K562 (cell line): Measurements from ENCODE around the gene PRDM15. TPM values are rescaled to one million over a fixed set of nuclear protein-coding genes. Genes with fewer than 3 reads are reported as not detected.
A peak's percentile ranks its signal among the peaks of the same experiment; 100 is the strongest.

Experiments used
- ARID2 ChIP-seq: fragments of 450-650 bp; IDR thresholded peaks from 2 replicates; pipeline ENCODE4 v1.6.1; 2017; ENCODE audit warnings: antibody characterized with exemption, mild to moderate bottlenecking
- CC2D1A ChIP-seq: fragments of 450-650 bp; IDR thresholded peaks from 2 replicates; pipeline ENCODE4 v1.6.1; 2017; ENCODE audit warnings: mild to moderate bottlenecking
- SMC3 ChIP-seq: conservative IDR thresholded peaks from 2 replicates; pipeline ENCODE4 v1.6.1; 2011; ENCODE audit warnings: low read depth, low read length, improper control_type of control experiment; ENCODE audit not compliant: insufficient read depth
- TRIM24 ChIP-seq, 2 experiments: fragments of 450-650 bp; IDR thresholded peaks; 2 replicates each; pipeline ENCODE4 v1.6.1; 2016
- polyA plus RNA-seq, 8 experiments: library from polyadenylated mRNA; depleted of rRNA in 4 of 8; stranded (reverse) in 5 of 8; unstranded in 3 of 8; fragments of >200 nt; fragmentation: Nextera tagmentation in 2 of 8; fragmentation: Illumina TruSeq in 1 of 8; extraction: Ambion mirVana in 2 of 8; extraction: Trizol in 1 of 8; gene quantifications; 2 replicates each; pipeline versions ENCODE4 v1.2.1 to v1.2.3, GENCODE V29; 2011 to 2014; ENCODE audit warnings: inconsistent platforms in 1 of 8, missing spikeins in 1 of 8
- total RNA-seq, 7 experiments: library from RNA; depleted of rRNA in 6 of 7; stranded (reverse); fragments of >200 nt in 6 of 7; fragmentation: Illumina TruSeq in 2 of 7; extraction: Trizol in 2 of 7; gene quantifications; 2 replicates each; pipeline versions ENCODE4 v1.2.1 to v1.2.3, GENCODE V29; 2011 to 2021; ENCODE audit warnings: low replicate concordance in 1 of 7
- TF ChIP-seq, protein P1 (sequence below), 2 experiments: fragments of 450-650 bp; formaldehyde crosslinking in 1 of 2; IDR thresholded peaks; 2 replicates each; pipeline versions ENCODE4 v1.4.0 to v1.6.1; 2014 to 2020; ENCODE audit warnings: mild to moderate bottlenecking in 2 of 2, borderline replicate concordance in 1 of 2, low read depth in 1 of 2
- TF ChIP-seq, protein P2 (sequence below): IDR thresholded peaks from 2 replicates; pipeline ENCODE4 v1.6.1; 2011; ENCODE audit warnings: borderline replicate concordance, low read depth, mild to moderate bottlenecking, moderate library complexity, low read length; ENCODE audit not compliant: insufficient read depth, poor library complexity, severe bottlenecking
- TF ChIP-seq, protein P3 (sequence below): fragments of 250-450 bp; sonication (Bioruptor Pico); IDR thresholded peaks from 2 replicates; pipeline ENCODE4 v1.5.0; 2021

Gene PRDM15
- total and polyA plus RNA-seq, 9 of the 15 experiments (the other 6 are each of a cell fraction or from before 2014, with no cell fraction given): 0.93 to 9.2 (median 6.2) TPM

DNA sequence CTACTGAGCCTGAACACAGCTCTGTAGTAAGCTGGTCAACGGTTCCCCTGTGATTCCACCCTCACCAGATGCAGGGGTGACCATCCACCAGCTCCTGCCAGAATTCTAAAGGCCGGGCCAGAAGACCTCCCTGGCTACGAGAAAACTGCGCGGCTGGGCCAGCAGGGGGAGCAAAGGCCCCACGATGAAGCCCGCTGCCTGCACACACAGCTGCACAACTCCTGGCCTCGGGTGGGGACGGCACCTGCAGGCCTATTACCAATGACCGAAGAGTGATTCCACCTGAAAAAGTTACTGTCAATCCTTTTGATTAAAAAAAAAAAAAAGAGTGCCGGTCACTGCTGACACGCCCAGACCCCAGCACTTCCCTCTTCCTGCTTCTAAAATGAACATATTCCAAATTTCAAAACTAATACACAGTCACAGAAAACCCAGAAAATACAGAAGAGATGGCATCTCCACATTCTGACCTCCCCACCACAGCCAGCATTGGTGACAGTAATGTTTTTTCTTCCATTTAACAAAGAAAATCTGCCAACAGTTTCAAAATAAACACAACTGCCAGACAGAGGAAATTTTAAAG, 62.5 kb downstream of the PRDM15 start (continued):
- TF ChIP-seq, protein P1, sequence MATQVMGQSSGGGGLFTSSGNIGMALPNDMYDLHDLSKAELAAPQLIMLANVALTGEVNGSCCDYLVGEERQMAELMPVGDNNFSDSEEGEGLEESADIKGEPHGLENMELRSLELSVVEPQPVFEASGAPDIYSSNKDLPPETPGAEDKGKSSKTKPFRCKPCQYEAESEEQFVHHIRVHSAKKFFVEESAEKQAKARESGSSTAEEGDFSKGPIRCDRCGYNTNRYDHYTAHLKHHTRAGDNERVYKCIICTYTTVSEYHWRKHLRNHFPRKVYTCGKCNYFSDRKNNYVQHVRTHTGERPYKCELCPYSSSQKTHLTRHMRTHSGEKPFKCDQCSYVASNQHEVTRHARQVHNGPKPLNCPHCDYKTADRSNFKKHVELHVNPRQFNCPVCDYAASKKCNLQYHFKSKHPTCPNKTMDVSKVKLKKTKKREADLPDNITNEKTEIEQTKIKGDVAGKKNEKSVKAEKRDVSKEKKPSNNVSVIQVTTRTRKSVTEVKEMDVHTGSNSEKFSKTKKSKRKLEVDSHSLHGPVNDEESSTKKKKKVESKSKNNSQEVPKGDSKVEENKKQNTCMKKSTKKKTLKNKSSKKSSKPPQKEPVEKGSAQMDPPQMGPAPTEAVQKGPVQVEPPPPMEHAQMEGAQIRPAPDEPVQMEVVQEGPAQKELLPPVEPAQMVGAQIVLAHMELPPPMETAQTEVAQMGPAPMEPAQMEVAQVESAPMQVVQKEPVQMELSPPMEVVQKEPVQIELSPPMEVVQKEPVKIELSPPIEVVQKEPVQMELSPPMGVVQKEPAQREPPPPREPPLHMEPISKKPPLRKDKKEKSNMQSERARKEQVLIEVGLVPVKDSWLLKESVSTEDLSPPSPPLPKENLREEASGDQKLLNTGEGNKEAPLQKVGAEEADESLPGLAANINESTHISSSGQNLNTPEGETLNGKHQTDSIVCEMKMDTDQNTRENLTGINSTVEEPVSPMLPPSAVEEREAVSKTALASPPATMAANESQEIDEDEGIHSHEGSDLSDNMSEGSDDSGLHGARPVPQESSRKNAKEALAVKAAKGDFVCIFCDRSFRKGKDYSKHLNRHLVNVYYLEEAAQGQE (IDR thresholded peaks at IDR 0.05; ENCODE audit: borderline replicate concordance): peak; percentile 89
- TF ChIP-seq, protein P1 (CRISPR knock-in tag; IDR thresholded peaks at IDR 0.05; ENCODE audit: low read depth): no peak
- TF ChIP-seq SMC3: peak; percentile 86
- TF ChIP-seq CC2D1A: peak; percentile 41; the same call in 1 of the 2 replicates
- TF ChIP-seq, protein P2, sequence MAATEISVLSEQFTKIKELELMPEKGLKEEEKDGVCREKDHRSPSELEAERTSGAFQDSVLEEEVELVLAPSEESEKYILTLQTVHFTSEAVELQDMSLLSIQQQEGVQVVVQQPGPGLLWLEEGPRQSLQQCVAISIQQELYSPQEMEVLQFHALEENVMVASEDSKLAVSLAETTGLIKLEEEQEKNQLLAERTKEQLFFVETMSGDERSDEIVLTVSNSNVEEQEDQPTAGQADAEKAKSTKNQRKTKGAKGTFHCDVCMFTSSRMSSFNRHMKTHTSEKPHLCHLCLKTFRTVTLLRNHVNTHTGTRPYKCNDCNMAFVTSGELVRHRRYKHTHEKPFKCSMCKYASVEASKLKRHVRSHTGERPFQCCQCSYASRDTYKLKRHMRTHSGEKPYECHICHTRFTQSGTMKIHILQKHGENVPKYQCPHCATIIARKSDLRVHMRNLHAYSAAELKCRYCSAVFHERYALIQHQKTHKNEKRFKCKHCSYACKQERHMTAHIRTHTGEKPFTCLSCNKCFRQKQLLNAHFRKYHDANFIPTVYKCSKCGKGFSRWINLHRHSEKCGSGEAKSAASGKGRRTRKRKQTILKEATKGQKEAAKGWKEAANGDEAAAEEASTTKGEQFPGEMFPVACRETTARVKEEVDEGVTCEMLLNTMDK: peak; percentile 54
- TF ChIP-seq TRIM24 (IDR thresholded peaks at IDR 0.05): no peak
- TF ChIP-seq, protein P3, sequence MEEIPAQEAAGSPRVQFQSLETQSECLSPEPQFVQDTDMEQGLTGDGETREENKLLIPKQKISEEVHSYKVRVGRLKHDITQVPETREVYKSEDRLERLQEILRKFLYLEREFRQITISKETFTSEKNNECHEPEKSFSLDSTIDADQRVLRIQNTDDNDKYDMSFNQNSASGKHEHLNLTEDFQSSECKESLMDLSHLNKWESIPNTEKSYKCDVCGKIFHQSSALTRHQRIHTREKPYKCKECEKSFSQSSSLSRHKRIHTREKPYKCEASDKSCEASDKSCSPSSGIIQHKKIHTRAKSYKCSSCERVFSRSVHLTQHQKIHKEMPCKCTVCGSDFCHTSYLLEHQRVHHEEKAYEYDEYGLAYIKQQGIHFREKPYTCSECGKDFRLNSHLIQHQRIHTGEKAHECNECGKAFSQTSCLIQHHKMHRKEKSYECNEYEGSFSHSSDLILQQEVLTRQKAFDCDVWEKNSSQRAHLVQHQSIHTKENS (CRISPR knock-in tag): no peak
- peak; percentile 74; the same call in 1 of the 2 replicates for TF ChIP-seq ARID2
- TF ChIP-seq, all 486 proteins: peak for 14
